ENCODE data around the gene TRPM2. TPM values are rescaled to one million over a fixed set of nuclear protein-coding genes. Genes with fewer than 3 reads are reported as not detected.
A peak's percentile ranks its signal among the peaks of the same experiment; 100 is the strongest.

The TRPM2 gene
- total and polyA plus RNA-seq, 10 of the 15 experiments (the other 5 are each of a cell fraction or from before 2014, with no cell fraction given), result 0.03 to 9.1 (median 2.6) TPM

GRCh38 chr21:44455524-44456213, 102.2 kb downstream of the TRPM2 start:
- WGBS (ENCODE audit: insufficient coverage, insufficient replicate concordance, low lambda C conversion rate, missing lambda C conversion rate), result under 1% methylated on average over 55 of the region's 72 CpGs
- H3K9me3 ChIP-seq (replicated peaks; ENCODE audit: control insufficient read depth, insufficient read depth, low read length), result no peaks in the 10 kb centered on the region; the same call in 2 of the 3 replicates
- no peaks in the 10 kb centered on the region for H3K79me2 ChIP-seq (ENCODE audit: control insufficient read depth, insufficient read depth, low read length)
- ChIA-PET CTCF (no interaction called here), RAD21 (ENCODE audit: unreplicated experiment) (no interaction called here), POLR2A (no interaction called here), SMC1A (ENCODE audit: uncharacterized antibody, unreplicated experiment) (no interaction called here)
- BruUV-seq (replicated peaks), result no TSS peak
- ATAC-seq (peak; percentile 29), FAIRE-seq (no peak), DNase-seq (ENCODE audit: low read depth, low spot score) (no peak)
- in situ Hi-C loops (cut with MboI) (no loop called here), intact Hi-C loops (cut with micrococcal nuclease; ENCODE audit: unreplicated experiment) (no loop called here)
- no peak overlapping the region; the same call in 1 of the 2 replicates for H3K9ac ChIP-seq (ENCODE audit: control insufficient read depth, insufficient read depth, low read length)
- no peaks in the 10 kb centered on the region for H4K20me1 ChIP-seq (ENCODE audit: control insufficient read depth, insufficient read depth)
- TF ChIP-seq CTCF (IDR thresholded peaks at IDR 0.05 in 2 of 3, conservative IDR thresholded peaks at IDR 0.05 in 1 of 3; ENCODE audit: control insufficient read depth in 2 of 3, extremely low read depth in 1 of 3, insufficient read depth in 1 of 3, low read depth in 3 of 3, low read length in 3 of 3), result peak in 2 of 3 experiments; percentile 9 to 11; a peak in 3 of 6 replicates
- no peak for TF ChIP-seq SIX5 (IDR thresholded peaks at IDR 0.05; ENCODE audit: low read depth, low read length, severe bottlenecking)
- no peak overlapping the region; the same call in 1 of the 2 replicates for H2AFZ ChIP-seq (ENCODE audit: control insufficient read depth, low read depth, low read length)
- H3K27ac ChIP-seq (ENCODE audit: control insufficient read depth, insufficient read depth), result no peak overlapping the region
- H3K27me3 ChIP-seq (replicated peaks in 1 of 2; ENCODE audit: control insufficient read depth in 2 of 2, insufficient read depth in 2 of 2, low read length in 1 of 2), result no peaks in the 10 kb centered on the region
- H3K4me2 ChIP-seq (ENCODE audit: control insufficient read depth, insufficient read depth), result peak overlapping the region; percentile 44; the same call in 1 of the 2 replicates
- peak overlapping the region; percentile 68; the same call in 1 of the 2 replicates for H3K4me3 ChIP-seq
- H3K36me3 ChIP-seq (ENCODE audit: control insufficient read depth in 2 of 2, insufficient read depth in 2 of 2, low read length in 1 of 2), result no peaks in the 10 kb centered on the region
- no peaks in the 10 kb centered on the region for H3K4me1 ChIP-seq (ENCODE audit: control insufficient read depth, insufficient read depth, low read length)

- Histone ChIP-seq H3K27me3 (replicated peaks in 1 of 2; ENCODE audit: control insufficient read depth in 2 of 2, insufficient read depth in 2 of 2, low read length in 1 of 2) (no peaks in the 10 kb centered on the region), H3K79me2 (ENCODE audit: control insufficient read depth, insufficient read depth, low read length) (no peaks in the 10 kb centered on the region), H3K4me3 (no peak overlapping the region), H4K20me1 (ENCODE audit: control insufficient read depth, insufficient read depth) (no peaks in the 10 kb centered on the region), H3K36me3 (ENCODE audit: control insufficient read depth in 2 of 2, insufficient read depth in 2 of 2, low read length in 1 of 2) (no peaks in the 10 kb centered on the region), H3K4me2 (ENCODE audit: control insufficient read depth, insufficient read depth) (peak overlapping the region; percentile 44; the same call in 1 of the 2 replicates), H3K27ac (ENCODE audit: control insufficient read depth, insufficient read depth) (no peak overlapping the region), H2AFZ (ENCODE audit: control insufficient read depth, low read depth, low read length) (no peak overlapping the region), H3K9me3 (replicated peaks; ENCODE audit: control insufficient read depth, insufficient read depth, low read length) (no peaks in the 10 kb centered on the region; the same call in 2 of the 3 replicates), H3K9ac (ENCODE audit: control insufficient read depth, insufficient read depth, low read length) (no peak overlapping the region), H3K4me1 (ENCODE audit: control insufficient read depth, insufficient read depth, low read length) (no peaks in the 10 kb centered on the region)
- ATAC-seq, result no peak
- BruUV-seq (replicated peaks), result no TSS peak
- ChIA-PET RAD21 (ENCODE audit: unreplicated experiment) (no interaction called here), POLR2A (no interaction called here), CTCF (no interaction called here), SMC1A (ENCODE audit: uncharacterized antibody, unreplicated experiment) (no interaction called here)
- DNase-seq (ENCODE audit: low read depth, low spot score), result no peak
- in situ Hi-C loops (cut with MboI) (no loop called here), intact Hi-C loops (cut with micrococcal nuclease; ENCODE audit: unreplicated experiment) (no loop called here)
- WGBS (ENCODE audit: insufficient coverage, insufficient replicate concordance, low lambda C conversion rate, missing lambda C conversion rate), result 79% methylated on average over 35 of the region's 35 CpGs
- FAIRE-seq, result no peak
- TF ChIP-seq BCL3 (IDR thresholded peaks at IDR 0.05; ENCODE audit: borderline replicate concordance, insufficient read depth, low read depth, low read length, poor library complexity, severe bottlenecking), result no peak
- TF ChIP-seq LARP7 (IDR thresholded peaks at IDR 0.05), result no peak
- no peak for TF ChIP-seq CHD1 (IDR thresholded peaks at IDR 0.05; ENCODE audit: low read depth, low read length)
- TF ChIP-seq E2F4 (IDR thresholded peaks at IDR 0.05; ENCODE audit: low read depth, low read length), result no peak
- no peak for TF ChIP-seq NFXL1 (IDR thresholded peaks at IDR 0.05; ENCODE audit: borderline replicate concordance)
- no peak for TF ChIP-seq IRF3 (IDR thresholded peaks at IDR 0.05)
- TF ChIP-seq JUND (IDR thresholded peaks at IDR 0.05; ENCODE audit: low read depth, low read length), result no peak
These were observed 102.9 kb downstream of the TRPM2 start for GRCh38 chr21:44456214-44456914.
